BJ (cell line): ENCODE results near the gene HMGB1. TPM values are rescaled to one million over a fixed set of nuclear protein-coding genes. Genes with fewer than 3 reads are reported as not detected.

Source experiments
- CTCF ChIA-PET: fragments of 350-600 bp; formaldehyde crosslinking; extraction: SDS; loops from one replicate; lab custom pipeline; 2021; ENCODE audit warnings: antibody characterized with exemption, inconsistent platforms; lab: Yijun Ruan, JAX
- POLR2A ChIA-PET: fragments of 300-600 bp; sonication (Branson Sonifier 250); formaldehyde crosslinking; extraction: SDS; loops from one replicate; lab custom pipeline; 2021; ENCODE audit warnings: antibody characterized with exemption; lab: Charles Lee
- DNase-seq: peaks from one replicate; pipeline ENCODE4 v3.0.0-alpha.2; 2011; ENCODE audit warnings: low read depth
- H3K27me3 ChIP-seq: 2 replicates; pipeline ENCODE4 v1.6.0; 2011; ENCODE audit warnings: low read length; ENCODE audit not compliant: control insufficient read depth, insufficient read depth
- H3K36me3 ChIP-seq: 2 replicates; pipeline ENCODE4 v1.5.1; 2011; ENCODE audit warnings: low read length; ENCODE audit not compliant: control insufficient read depth, insufficient read depth
- H3K4me3 ChIP-seq: 2 replicates; pipeline ENCODE4 v1.5.1; 2011; ENCODE audit warnings: low read depth, mild to moderate bottlenecking, control low read depth, low read length
- polyA plus RNA-seq: library from polyadenylated mRNA; depleted of rRNA; stranded (reverse); fragments of >200 nt; gene quantifications from 2 replicates; pipeline ENCODE4 v1.2.3, GENCODE V29; 2011
- TF ChIP-seq, protein P1 (sequence below): IDR thresholded peaks from 2 replicates; pipeline ENCODE4 v1.5.1; 2011; ENCODE audit warnings: low read depth, mild to moderate bottlenecking, control low read depth, inconsistent platforms, low read length, moderate library complexity; ENCODE audit not compliant: insufficient read depth

HMGB1 gene
- polyA plus RNA-seq, 1 experiment = 93.4 TPM

- no peaks in the 10 kb centered on the region for H3K36me3 ChIP-seq
- DNase-seq = no peak
- H3K4me3 ChIP-seq = no peak overlapping the region
- TF ChIP-seq, protein P1, sequence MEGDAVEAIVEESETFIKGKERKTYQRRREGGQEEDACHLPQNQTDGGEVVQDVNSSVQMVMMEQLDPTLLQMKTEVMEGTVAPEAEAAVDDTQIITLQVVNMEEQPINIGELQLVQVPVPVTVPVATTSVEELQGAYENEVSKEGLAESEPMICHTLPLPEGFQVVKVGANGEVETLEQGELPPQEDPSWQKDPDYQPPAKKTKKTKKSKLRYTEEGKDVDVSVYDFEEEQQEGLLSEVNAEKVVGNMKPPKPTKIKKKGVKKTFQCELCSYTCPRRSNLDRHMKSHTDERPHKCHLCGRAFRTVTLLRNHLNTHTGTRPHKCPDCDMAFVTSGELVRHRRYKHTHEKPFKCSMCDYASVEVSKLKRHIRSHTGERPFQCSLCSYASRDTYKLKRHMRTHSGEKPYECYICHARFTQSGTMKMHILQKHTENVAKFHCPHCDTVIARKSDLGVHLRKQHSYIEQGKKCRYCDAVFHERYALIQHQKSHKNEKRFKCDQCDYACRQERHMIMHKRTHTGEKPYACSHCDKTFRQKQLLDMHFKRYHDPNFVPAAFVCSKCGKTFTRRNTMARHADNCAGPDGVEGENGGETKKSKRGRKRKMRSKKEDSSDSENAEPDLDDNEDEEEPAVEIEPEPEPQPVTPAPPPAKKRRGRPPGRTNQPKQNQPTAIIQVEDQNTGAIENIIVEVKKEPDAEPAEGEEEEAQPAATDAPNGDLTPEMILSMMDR = no peak
- POLR2A ChIA-PET = no interaction called here
- H3K27me3 ChIP-seq = no peaks in the 10 kb centered on the region
- CTCF ChIA-PET = interaction anchor here (0.6 to 0.7 kb wide), 2 partner anchors 25 to 27 kb away, joined by 3 read pairs; no protein-coding TSS in a partner anchor
These were observed 38.3 kb upstream of the HMGB1 start for GRCh38 chr13:30504081-30504480.

- Histone ChIP-seq H3K36me3 (no peaks in the 10 kb centered on the region), H3K27me3 (no peaks in the 10 kb centered on the region), H3K4me3 (no peak overlapping the region)
- TF ChIP-seq, protein P1 = no peak
- POLR2A ChIA-PET = no interaction called here
- CTCF ChIA-PET = no interaction called here
- no peak for DNase-seq
These were observed 36.5 kb upstream of the HMGB1 start for GRCh38 chr13:30502237-30502636.

DNA sequence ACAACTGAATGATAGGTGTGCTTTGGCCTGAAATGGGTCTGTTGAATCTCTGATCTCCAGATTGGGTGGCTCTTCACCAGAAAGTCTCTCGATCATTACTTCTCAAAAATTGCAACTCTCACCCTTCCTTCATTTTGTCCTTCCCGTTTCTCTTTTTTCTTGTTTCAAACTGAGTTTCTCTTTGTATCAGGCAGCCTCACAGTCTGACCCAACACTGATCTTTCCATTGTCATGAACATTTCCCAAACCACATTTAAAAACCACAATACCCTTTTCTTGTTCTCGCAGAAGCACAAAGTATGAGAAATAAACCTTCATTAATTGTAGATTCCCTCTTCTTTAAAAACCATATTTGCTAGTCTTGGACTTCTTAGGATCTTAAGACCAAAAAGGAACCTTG, 33.6 kb upstream of the HMGB1 start:
- TF ChIP-seq, protein P1 = no peak
- CTCF ChIA-PET = no interaction called here
- POLR2A ChIA-PET = no interaction called here
- no peak for DNase-seq
- Histone ChIP-seq H3K36me3 (no peaks in the 10 kb centered on the region), H3K27me3 (no peaks in the 10 kb centered on the region), H3K4me3 (no peak overlapping the region)

- Histone ChIP-seq H3K27me3 (no peaks in the 10 kb centered on the region; the same call in 1 of the 2 replicates), H3K36me3 (no peaks in the 10 kb centered on the region), H3K4me3 (no peak overlapping the region)
- POLR2A ChIA-PET = no interaction called here
- TF ChIP-seq, protein P1 = no peak
- no peak for DNase-seq
- CTCF ChIA-PET = no interaction called here
These were observed 30.4 kb upstream of the HMGB1 start for GRCh38 chr13:30496147-30496546.

DNA sequence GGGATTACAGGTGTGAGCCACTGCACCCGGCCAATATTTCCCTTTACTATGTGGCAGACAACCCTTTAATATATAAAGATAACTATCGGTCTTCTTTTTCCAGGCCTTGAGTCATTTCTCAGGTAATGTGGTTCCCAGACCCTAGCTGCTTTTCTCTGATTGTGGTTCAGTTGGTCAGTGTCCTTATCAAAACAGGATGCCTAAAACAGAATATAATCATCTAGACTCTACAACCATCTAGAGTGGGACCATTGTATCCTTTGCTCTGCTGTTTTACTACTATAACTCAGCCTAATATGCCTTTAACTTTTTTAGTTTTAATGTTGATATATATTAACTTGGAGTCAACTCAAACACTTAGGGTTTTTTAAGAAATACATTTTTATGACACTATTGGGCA, 30.0 kb upstream of the HMGB1 start:
- Histone ChIP-seq H3K36me3 (no peaks in the 10 kb centered on the region), H3K27me3 (no peaks in the 10 kb centered on the region; the same call in 1 of the 2 replicates), H3K4me3 (no peak overlapping the region)
- TF ChIP-seq, protein P1 = no peak
- CTCF ChIA-PET = no interaction called here
- no peak for DNase-seq
- POLR2A ChIA-PET = no interaction called here
